ENCODE results near the gene ALPI.

Gene ALPI

GRCh38 chr2:232498452-232498851 lies 42.5 kb downstream of the ALPI start:
- in situ Hi-C loops (cut with HindIII; ENCODE audit: low sequenced_read_pairs), result no loop called here
- TF ChIP-seq CTCF (IDR thresholded peaks at IDR 0.05; ENCODE audit: low read depth, low read length), result no peak
- DNase-seq (ENCODE audit: low read depth, low spot score), result no peak
- no peak overlapping the region for H3K4me3 ChIP-seq (ENCODE audit: low read depth, low read length)

GRCh38 chr2:232501331-232501771 lies 45.4 kb downstream of the ALPI start:
- DNase-seq (ENCODE audit: low read depth, low spot score), result no peak
- no peak overlapping the region for H3K4me3 ChIP-seq (ENCODE audit: low read depth, low read length)
- in situ Hi-C loops (cut with HindIII; ENCODE audit: low sequenced_read_pairs), result no loop called here

DNA sequence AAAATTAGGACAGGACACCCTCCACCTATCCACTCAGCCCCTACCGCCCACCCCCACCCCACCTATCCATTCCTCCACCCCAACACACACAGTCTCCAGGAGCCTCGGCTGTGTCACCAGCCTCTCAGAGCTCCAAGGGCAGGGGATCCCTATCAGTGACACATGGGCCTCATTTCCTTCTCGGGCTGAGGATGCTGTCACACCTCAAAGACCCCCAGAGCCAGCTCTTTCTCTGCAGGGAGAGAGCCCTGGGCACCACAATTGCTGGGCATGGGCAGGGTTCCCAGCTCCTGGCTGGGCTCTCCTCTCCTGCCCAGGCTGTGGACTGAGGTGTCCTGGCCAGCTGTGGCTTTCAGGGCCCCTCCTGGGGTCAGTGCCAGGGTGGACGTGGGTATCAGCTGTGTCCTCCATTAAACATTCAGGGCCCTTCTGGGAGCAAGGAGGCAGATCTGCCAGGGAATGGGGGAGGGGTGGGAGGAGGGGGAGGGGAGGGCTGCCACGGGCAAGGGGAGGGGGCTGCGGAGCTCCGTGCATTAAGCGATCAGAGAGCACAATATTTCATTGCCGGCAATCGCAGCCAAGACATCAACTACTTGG lies 45.9 kb downstream of the ALPI start:
- no peak overlapping the region for H3K4me3 ChIP-seq (ENCODE audit: low read depth, low read length)

More at GRCh38 chr2:232501331-232501771, 45.4 kb downstream of the ALPI start:
- no peak for TF ChIP-seq CTCF (IDR thresholded peaks at IDR 0.05; ENCODE audit: low read depth, low read length)

GRCh38 chr2:232502511-232502910 lies 46.6 kb downstream of the ALPI start:
- DNase-seq (ENCODE audit: low read depth, low spot score), result no peak
- no peak for TF ChIP-seq CTCF (IDR thresholded peaks at IDR 0.05; ENCODE audit: low read depth, low read length)
- in situ Hi-C loops (cut with HindIII; ENCODE audit: low sequenced_read_pairs), result no loop called here
- no peak overlapping the region for H3K4me3 ChIP-seq (ENCODE audit: low read depth, low read length)

More for the DNA sequence above, 45.9 kb downstream of the ALPI start:
- DNase-seq (ENCODE audit: low read depth, low spot score), result no peak
- in situ Hi-C loops (cut with HindIII; ENCODE audit: low sequenced_read_pairs), result no loop called here
- TF ChIP-seq CTCF (IDR thresholded peaks at IDR 0.05; ENCODE audit: low read depth, low read length), result no peak

DNA sequence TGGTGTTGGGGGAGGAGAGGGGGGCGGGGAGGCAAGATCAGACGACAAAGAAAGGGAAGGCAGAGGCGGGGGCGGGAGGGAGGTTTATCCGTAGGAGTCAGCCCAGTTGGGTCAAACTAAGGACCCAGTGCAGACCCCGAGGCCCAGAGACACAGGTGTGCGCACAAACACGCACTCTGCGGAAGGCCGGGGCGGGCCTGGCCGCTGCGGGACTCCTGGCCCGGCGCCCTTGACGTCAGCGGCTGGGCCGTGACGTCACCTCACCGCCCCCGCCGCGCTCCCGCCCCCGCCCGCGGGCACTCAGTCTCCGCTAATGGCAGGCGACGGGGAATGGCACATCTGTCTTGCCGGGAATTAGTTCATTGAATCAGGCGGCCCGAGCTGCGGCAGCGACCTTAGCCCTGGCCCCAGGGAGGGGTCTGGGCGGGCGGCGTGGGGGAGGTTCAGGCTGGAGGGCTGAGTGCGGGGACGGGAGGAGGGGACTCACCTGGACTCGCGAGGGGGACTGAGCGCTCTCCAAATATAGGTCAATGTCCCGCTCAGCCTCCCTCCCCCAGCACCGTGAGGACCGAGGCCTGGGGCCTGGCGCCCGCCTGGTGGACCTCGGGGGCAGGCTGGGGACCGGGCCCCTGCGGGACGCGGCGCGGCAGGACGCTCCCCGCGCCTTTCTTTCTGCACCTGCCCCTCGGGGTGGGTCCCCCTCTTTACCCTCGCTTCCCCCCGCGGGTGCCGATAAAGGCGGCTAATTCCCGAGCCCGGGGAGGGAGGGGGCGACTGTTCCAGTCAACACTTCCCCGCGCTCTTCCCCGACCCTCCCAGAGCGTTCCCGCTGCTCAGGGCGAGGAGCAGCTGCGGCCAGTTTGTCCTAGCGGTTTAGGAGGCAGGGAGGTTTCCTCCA lies 47.2 kb downstream of the ALPI start:
- no peak for TF ChIP-seq CTCF (IDR thresholded peaks at IDR 0.05; ENCODE audit: low read depth, low read length)
- in situ Hi-C loops (cut with HindIII; ENCODE audit: low sequenced_read_pairs), result no loop called here
- H3K4me3 ChIP-seq (ENCODE audit: low read depth, low read length), result no peak overlapping the region
- peak; percentile 10 for DNase-seq (ENCODE audit: low read depth, low spot score)

DNA sequence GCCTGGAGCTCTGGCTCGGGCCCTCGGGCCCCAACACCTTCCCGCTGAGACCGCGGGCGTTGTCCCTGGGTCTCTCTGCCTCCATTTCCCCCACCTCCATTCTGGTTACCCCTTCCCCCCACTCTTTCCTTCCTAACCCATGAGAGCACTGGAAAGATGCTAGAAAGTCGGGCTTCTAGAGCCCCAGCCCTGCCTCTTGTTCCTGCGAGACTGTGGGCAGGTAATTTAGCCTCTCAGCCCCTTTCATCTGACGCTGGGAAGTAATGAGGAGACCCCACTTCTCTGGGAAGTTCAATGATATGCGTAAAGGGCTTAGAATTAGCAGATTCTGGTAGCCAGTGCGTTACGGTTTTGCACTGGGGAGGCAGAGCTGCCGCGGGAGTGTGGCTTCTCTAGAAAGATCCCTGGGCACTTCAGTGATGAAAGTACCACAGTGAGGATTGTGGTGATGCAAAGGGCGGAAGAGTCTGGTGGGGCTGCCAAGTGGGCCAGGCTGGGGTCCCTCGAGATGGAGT lies 47.9 kb downstream of the ALPI start:
- H3K4me3 ChIP-seq (ENCODE audit: low read depth, low read length), result no peak overlapping the region
- no peak for TF ChIP-seq CTCF (IDR thresholded peaks at IDR 0.05; ENCODE audit: low read depth, low read length)
- in situ Hi-C loops (cut with HindIII; ENCODE audit: low sequenced_read_pairs), result no loop called here
- DNase-seq (ENCODE audit: low read depth, low spot score), result no peak
